GM12892 (cell line): Measurements from ENCODE around the gene MAP3K5.

Source experiments
- POLR2A ChIP-seq: IDR thresholded peaks from 2 replicates; pipeline ENCODE4 v1.6.1; 2011; ENCODE audit warnings: low read depth, low read length, control low read depth
- TAF1 ChIP-seq: IDR thresholded peaks from 2 replicates; pipeline ENCODE4 v1.6.1; 2011; ENCODE audit warnings: low read depth, mild to moderate bottlenecking, control low read depth, low read length, borderline replicate concordance

DNA sequence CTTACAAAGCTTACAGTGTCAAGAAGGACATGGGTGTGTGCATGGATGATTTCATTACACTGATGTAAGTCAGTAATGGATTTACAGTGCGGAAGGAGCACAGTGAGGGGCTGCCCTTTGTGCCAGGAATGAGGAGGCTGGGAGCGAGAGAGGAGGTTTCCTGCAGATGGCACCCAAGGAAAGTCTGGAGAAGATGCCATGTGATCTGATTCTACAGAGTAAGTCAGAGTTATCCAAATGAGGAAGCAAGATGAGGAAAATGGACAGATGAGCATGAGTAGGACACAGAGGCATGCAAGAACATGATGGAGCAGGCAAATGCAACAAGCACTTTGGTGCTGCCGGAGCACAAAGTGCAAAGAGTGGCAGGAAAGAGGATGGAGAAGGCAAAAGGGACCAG lies 271.8 kb downstream of the MAP3K5 start:
- no peak for TF ChIP-seq TAF1
- TF ChIP-seq POLR2A: no peak
